ENCODE data around the gene RBM4. TPM values are rescaled to one million over a fixed set of nuclear protein-coding genes. Genes with fewer than 3 reads are reported as not detected.

The RBM4 gene
- polyA plus RNA-seq, 2 of the 4 experiments (the other 2 are of a cell fraction): 171 to 264 TPM

GRCh38 chr11:66617155-66617834 is 21.2 kb upstream of the RBM4 start:
- ChIA-PET POLR2A (interaction anchor here (0.7 to 2.9 kb wide), 22 partner anchors 8 to 231 kb away, joined by 3 to 60 read pairs (median 7); partner anchors contain the start of genes ACTN3, BBS1, CCDC87 and CCS), CTCF (interaction anchor here (0.8 to 2.0 kb wide), 9 partner anchors 10 to 137 kb away, joined by 3 to 7 read pairs (median 3); partner anchors contain the start of genes CTSF, DPP3 and RBM4)
- TF ChIP-seq REST (IDR thresholded peaks at IDR 0.05): no peak
- 0 out of 2 replicates have a peak, but pooled peaks have one; percentile 9 for TF ChIP-seq HOXB5 (CRISPR knock-in tag; IDR thresholded peaks at IDR 0.05)
- Histone ChIP-seq H3K4me3 (peak overlapping the region; percentile 60), H3K4me1 (peaks cover 29% of the 10 kb centered on the region), H3K4me2 (peak overlapping the region; percentile 90), H3K9me3 (no peaks in the 10 kb centered on the region), H3K27ac (peak overlapping the region; percentile 95 to 97)
- no peak for DNase-seq (ENCODE audit: low read depth in 1 of 2, low spot score in 1 of 2)
- peak; percentile 49 to 60 for ATAC-seq
- WGBS (ENCODE audit: missing lambda C conversion rate): 3% methylated on average over 28 of the region's 38 CpGs
- no peak for FAIRE-seq

GRCh38 chr11:66619080-66619554 is 19.4 kb upstream of the RBM4 start:
- POLR2A ChIA-PET: interaction anchor here (1.3 to 1.4 kb wide), 2 partner anchors 19 to 59 kb away, joined by 5 to 6 read pairs; partner anchors contain the start of genes RBM4 and RBM4B
- CTCF ChIA-PET: interaction anchor here (0.6 to 3.1 kb wide), 4 partner anchors 14 to 251 kb away, joined by 3 to 8 read pairs (median 4); partner anchors contain the start of genes CCDC87 and CCS
- Histone ChIP-seq H3K27ac (peak overlapping the region in 1 of 2 experiments; percentile 95; a peak in 2 of 6 replicates), H3K9me3 (no peaks in the 10 kb centered on the region), H3K4me3 (peak overlapping the region; percentile 60), H3K4me1 (peaks cover 34% of the 10 kb centered on the region), H3K4me2 (peak overlapping the region; percentile 90)
- ATAC-seq: no peak
- TF ChIP-seq CBX2 (IDR thresholded peaks at IDR 0.05; ENCODE audit: borderline replicate concordance, low read depth) (no peak), KDM5A (IDR thresholded peaks at IDR 0.05) (no peak), HOXB5 (CRISPR knock-in tag; IDR thresholded peaks at IDR 0.05) (no peak), RARB (CRISPR knock-in tag; IDR thresholded peaks at IDR 0.05) (no peak), MAFK (IDR thresholded peaks at IDR 0.05; ENCODE audit: partially characterized antibody) (no peak)
- FAIRE-seq: no peak
- DNase-seq (ENCODE audit: low read depth in 1 of 2, low spot score in 1 of 2): peak in 1 of 2 experiments; percentile 25
- WGBS (ENCODE audit: missing lambda C conversion rate): 86% methylated on average over 4 of the region's 4 CpGs

GRCh38 chr11:66624450-66624849 is 14.1 kb upstream of the RBM4 start:
- ChIA-PET POLR2A (interaction anchor here (0.7 to 3.9 kb wide), 3 partner anchors 8 to 52 kb away, joined by 3 to 19 read pairs (median 5); partner anchors contain the start of genes RBM14 and RBM4), CTCF (interaction anchor here (1.2 to 1.5 kb wide), 4 partner anchors 8 to 146 kb away, joined by 3 to 4 read pairs (median 4); partner anchors contain the start of genes CCDC87 and CCS)
- Histone ChIP-seq H3K9me3 (no peaks in the 10 kb centered on the region), H3K4me2 (no peak overlapping the region), H3K27ac (no peak overlapping the region), H3K4me1 (peaks cover 22% of the 10 kb centered on the region), H3K4me3 (no peak overlapping the region)
- WGBS (ENCODE audit: missing lambda C conversion rate): 93% methylated on average over 16 of the region's 16 CpGs
- TF ChIP-seq USF2 (IDR thresholded peaks at IDR 0.05): no peak
- TF ChIP-seq POLR2A (IDR thresholded peaks at IDR 0.05; ENCODE audit: low read length): no peak
- TF ChIP-seq EP300 (IDR thresholded peaks at IDR 0.05): no peak
- no peak for TF ChIP-seq POLR2AphosphoS2 (conservative IDR thresholded peaks at IDR 0.05; ENCODE audit: low read length)
- TF ChIP-seq SREBF2 (IDR thresholded peaks at IDR 0.05): no peak
- no peak for TF ChIP-seq CEBPB (IDR thresholded peaks at IDR 0.05)
- no peak for TF ChIP-seq TP53 (CRISPR knock-in tag; IDR thresholded peaks at IDR 0.05)
- no peak for TF ChIP-seq HMGXB4 (CRISPR knock-in tag; IDR thresholded peaks at IDR 0.05; ENCODE audit: borderline replicate concordance)
- ATAC-seq (peak in 1 of 2 experiments; percentile 10; a peak in 2 of 6 replicates), DNase-seq (ENCODE audit: low read depth in 1 of 2, low spot score in 1 of 2) (no peak), FAIRE-seq (no peak)
